Esophagus squamous epithelium (tissue), 5 donors: ENCODE data around the gene FAM174B. TPM values are rescaled to one million over a fixed set of nuclear protein-coding genes. Genes with fewer than 3 reads are reported as not detected.

Experiments
- DNase-seq: peaks from one replicate; lab custom pipeline; 2025; lab: John Stamatoyannopoulos, UW
- H3K27ac ChIP-seq, 4 donors: fragments of 200-600 bp; sonication (generic); one replicate each; pipeline ENCODE4 v1.5.1; 2016 to 2019; ENCODE audit warnings: mild to moderate bottlenecking in 1 of 4
- H3K27me3 ChIP-seq, 4 donors: fragments of 200-600 bp; sonication (generic); 1 replicate in 3 of 4; 2 replicates in 1 of 4; pipeline versions ENCODE4 v1.5.1 to v1.6.0; 2017 to 2021; ENCODE audit warnings: antibody characterized with exemption in 1 of 4
- H3K36me3 ChIP-seq, 3 donors: fragments of 200-600 bp; sonication (generic); one replicate each; pipeline ENCODE4 v1.5.1; 2016 to 2019
- H3K4me1 ChIP-seq, 3 donors: fragments of 200-600 bp; sonication (generic); one replicate each; pipeline ENCODE4 v1.5.1; 2017 to 2019
- H3K4me3 ChIP-seq, 4 donors: fragments of 200-600 bp; sonication (generic); 1 replicate in 3 of 4; 2 replicates in 1 of 4; pipeline ENCODE4 v1.5.1; 2016 to 2019; ENCODE audit warnings: mild to moderate bottlenecking in 2 of 4, moderate library complexity in 1 of 4
- H3K9me3 ChIP-seq, 3 donors: fragments of 200-600 bp; sonication (generic); one replicate each; pipeline ENCODE4 v1.5.1; 2016 to 2019
- CTCF ChIP-seq, 6 experiments: fragments of 450-650 bp in 4 of 6; fragments of 200-600 bp in 2 of 6; sonication (generic) in 2 of 6; IDR thresholded peaks; one replicate each; pipeline ENCODE4 v1.5.1; 2016 to 2019; ENCODE audit warnings: antibody characterized with exemption in 6 of 6, mild to moderate bottlenecking in 4 of 6, moderate library complexity in 4 of 6
- POLR2A ChIP-seq, 4 donors: fragments of 450-650 bp; IDR thresholded peaks; one replicate each; pipeline ENCODE4 v1.6.1; 2017; ENCODE audit warnings: antibody characterized with exemption in 4 of 4, mild to moderate bottlenecking in 4 of 4, moderate library complexity in 3 of 4
- WGBS, 2 donors: methylation state at CpG; one replicate each; pipeline ENCODE4 v1.1.5; 2018; 5-methylcytosine and 5-hydroxymethylcytosine counted together
- intact Hi-C: fragments of 100-400 bp; cut with DNase I; formaldehyde crosslinking; loops from one replicate; pipeline ENCODE4 v1.15.0; 2022
- total RNA-seq, 4 donors: library from RNA; depleted of rRNA; stranded (reverse); fragments of >200 nt; gene quantifications; one replicate each; pipeline ENCODE4 v1.1.0, GENCODE V29; 2016
- donor health status: DM: yes; HTN: yes; CAD: no.

FAM174B gene
- total RNA-seq, 4 donors from 2014 or later: 1.4 to 11.7 (median 4.2) TPM

- no peaks in the 10 kb centered on the region for H3K36me3 ChIP-seq
- no peak overlapping the region for H3K27ac ChIP-seq
- intact Hi-C loops: no loop called here
- H3K9me3 ChIP-seq: no peaks in the 10 kb centered on the region
- no peak overlapping the region for H3K4me3 ChIP-seq
- WGBS, 2 donors: 33 to 38% methylated on average over 4 of the region's 4 CpGs
- H3K27me3 ChIP-seq: no peaks in the 10 kb centered on the region
- no peak for DNase-seq
- H3K4me1 ChIP-seq: peaks cover 3 to 33% (median 6%) of the 10 kb centered on the region in 3 donors
- no peak for TF ChIP-seq POLR2A (IDR thresholded peaks at IDR 0.05)
- no peak for TF ChIP-seq CTCF (IDR thresholded peaks at IDR 0.05)
These were observed 56.1 kb downstream of the FAM174B start for GRCh38 chr15:92599394-92599970.

GRCh38 chr15:92597548-92597947 is 58.0 kb downstream of the FAM174B start:
- intact Hi-C loops: no loop called here
- WGBS, 2 donors: 81% methylated on average over 6 of the region's 6 CpGs
- no peaks in the 10 kb centered on the region for H3K36me3 ChIP-seq
- H3K9me3 ChIP-seq: no peaks in the 10 kb centered on the region
- no peak overlapping the region for H3K27ac ChIP-seq
- H3K4me3 ChIP-seq: no peak overlapping the region
- H3K27me3 ChIP-seq: peaks cover 0 to 8% (median 0%) of the 10 kb centered on the region in 4 donors
- no peak for DNase-seq
- peaks cover 3 to 35% (median 6%) of the 10 kb centered on the region in 3 donors for H3K4me1 ChIP-seq
- TF ChIP-seq CTCF (IDR thresholded peaks at IDR 0.05) (no peak), POLR2A (IDR thresholded peaks at IDR 0.05) (no peak)

- peaks cover 0 to 8% (median 0%) of the 10 kb centered on the region in 4 donors for H3K27me3 ChIP-seq
- TF ChIP-seq POLR2A (IDR thresholded peaks at IDR 0.05) (no peak), CTCF (IDR thresholded peaks at IDR 0.05) (no peak)
- WGBS, 2 donors: 42 to 77% methylated on average over 4 to 5 of the region's 5 CpGs
- intact Hi-C loops: no loop called here
- H3K4me1 ChIP-seq: peaks cover 3 to 35% (median 6%) of the 10 kb centered on the region in 3 donors
- H3K27ac ChIP-seq: peak overlapping the region in 2 of 4 donors; percentile 14 to 26
- no peaks in the 10 kb centered on the region for H3K9me3 ChIP-seq
- no peaks in the 10 kb centered on the region for H3K36me3 ChIP-seq
- DNase-seq: no peak
- no peak overlapping the region for H3K4me3 ChIP-seq
These were observed 59.0 kb downstream of the FAM174B start for GRCh38 chr15:92596623-92597022.

- 74 to 76% methylated on average over 18 to 19 of the region's 19 CpGs for WGBS, 2 donors
- intact Hi-C loops: no loop called here
- peak overlapping the region in 1 of 4 donors; percentile 26 for H3K27ac ChIP-seq
These were observed 59.8 kb downstream of the FAM174B start for GRCh38 chr15:92595506-92596381.

More at GRCh38 chr15:92595506-92596381, 59.8 kb downstream of the FAM174B start:
- H3K4me1 ChIP-seq: peaks cover 3 to 35% (median 6%) of the 10 kb centered on the region in 3 donors
- no peak for DNase-seq
- H3K9me3 ChIP-seq: no peaks in the 10 kb centered on the region
- H3K36me3 ChIP-seq: no peaks in the 10 kb centered on the region
- TF ChIP-seq CTCF (IDR thresholded peaks at IDR 0.05) (peak in 1 of 6 experiments; percentile 10), POLR2A (IDR thresholded peaks at IDR 0.05) (no peak)
- H3K4me3 ChIP-seq: no peak overlapping the region
- peaks cover 0 to 8% (median 0%) of the 10 kb centered on the region in 4 donors for H3K27me3 ChIP-seq
